ENCODE measurements around the gene AADAT. TPM values are rescaled to one million over a fixed set of nuclear protein-coding genes. Genes with fewer than 3 reads are reported as not detected.

The AADAT gene
- total and polyA plus RNA-seq, 11 donors, result 0.53 to 3.3 (median 1.5) TPM

- Histone ChIP-seq H3K27me3 (peaks cover 0 to 26% (median 0%) of the 10 kb centered on the region in 9 donors), H3K4me1 (peaks cover 0 to 15% (median 5%) of the 10 kb centered on the region in 12 donors), H3K4me3 (peak within 1 kb of the TSS; percentile 75 to 99 (median 92)), H3K9me3 (no peaks in the 10 kb centered on the region), H3K36me3 (no peaks in the 10 kb centered on the region), H3K27ac (peak within 1 kb of the TSS; percentile 30 to 93 (median 88))
- intact Hi-C loops (cut with DNase I), result loop anchor here in 8 of 10 donors (1.0 to 10.0 kb wide), 6 partner anchors 264 to 422 kb away; partner anchors contain the start of genes NEK1 (in 5 of the 8) and CLCN3 (in 1 of the 8)
- peak; percentile 78 to 97 (median 92) for ATAC-seq
- TF ChIP-seq POLR2A (IDR thresholded peaks at IDR 0.05), result peak in 1 of 2 donors; percentile 46
- peak in 3 of 12 donors; percentile 9 to 23 (median 15) for TF ChIP-seq CTCF (IDR thresholded peaks at IDR 0.05)
- peak; percentile 89 to 95 (median 91) for DNase-seq
- WGBS, 4 donors, result 0 to 1% (median 0%) methylated on average over 26 to 86 of the region's 86 CpGs
Observed at GRCh38 chr4:170026253-170027021, 63.3 kb downstream of the AADAT start, which contains the start of gene MFAP3L. TSS of gene MFAP3L (minus strand) at chr4:170026395. CDS start at chr4:170005877, 20,518 bp downstream.

GRCh38 chr4:170025523-170026252 is 64.1 kb downstream of the AADAT start:
- Histone ChIP-seq H3K4me1 (peaks cover 0 to 15% (median 5%) of the 10 kb centered on the region in 12 donors), H3K27ac (peak overlapping the region in 9 of 12 donors; percentile 20 to 93 (median 62)), H3K27me3 (peaks cover 0 to 26% (median 0%) of the 10 kb centered on the region in 9 donors), H3K36me3 (no peaks in the 10 kb centered on the region), H3K4me3 (peak overlapping the region; percentile 37 to 99 (median 92)), H3K9me3 (no peaks in the 10 kb centered on the region)
- ATAC-seq (no peak), DNase-seq (peak in 3 of 5 donors; percentile 23 to 30 (median 24))
- 4 to 8% (median 5%) methylated on average over 51 to 74 of the region's 74 CpGs for WGBS, 4 donors
- TF ChIP-seq POLR2A (IDR thresholded peaks at IDR 0.05) (no peak), CTCF (IDR thresholded peaks at IDR 0.05) (no peak)
- intact Hi-C loops (cut with DNase I), result loop anchor here in 8 of 10 donors (1.0 to 10.0 kb wide), 7 partner anchors 63 to 421 kb away; partner anchors contain the start of genes NEK1 (in 5 of the 8), AADAT (in 1 of the 8) and CLCN3 (in 1 of the 8)

GRCh38 chr4:170022211-170022610 is 67.5 kb downstream of the AADAT start:
- H3K36me3 ChIP-seq, result no peaks in the 10 kb centered on the region
- 77 to 89% (median 79%) methylated on average over 2 of the region's 2 CpGs for WGBS, 4 donors
- H3K4me3 ChIP-seq, result no peak overlapping the region
- ATAC-seq (no peak), DNase-seq (no peak)
- H3K27ac ChIP-seq, result no peak overlapping the region
- no peak for TF ChIP-seq CTCF (IDR thresholded peaks at IDR 0.05)
- TF ChIP-seq POLR2A (IDR thresholded peaks at IDR 0.05), result no peak
- no peaks in the 10 kb centered on the region for H3K9me3 ChIP-seq
- H3K27me3 ChIP-seq, result peaks cover 0 to 11% (median 0%) of the 10 kb centered on the region in 9 donors
- intact Hi-C loops (cut with DNase I), result loop anchor here in 2 of 10 donors (10.0 kb wide), 2 partner anchors 397 to 417 kb away; partner anchors contain the start of gene CLCN3 (in 1 of the 2)
- peaks cover 0 to 9% (median 2%) of the 10 kb centered on the region in 12 donors for H3K4me1 ChIP-seq
